H1 (cell line): ENCODE measurements around the gene KCNH1. TPM values are rescaled to one million over a fixed set of nuclear protein-coding genes. Genes with fewer than 3 reads are reported as not detected.

Source experiments
- CTCF ChIA-PET: fragments of 300-600 bp; sonication (Branson Sonifier 250); formaldehyde crosslinking; loops from one replicate; lab custom pipeline; 2021; ENCODE audit not compliant: partially characterized antibody; lab: Charles Lee
- POLR2A ChIA-PET: fragments of 300-600 bp; sonication (Branson Sonifier 250); formaldehyde crosslinking; loops from one replicate; lab custom pipeline; 2021; ENCODE audit warnings: inconsistent platforms; ENCODE audit not compliant: partially characterized antibody; lab: Charles Lee
- DNase-seq, 2 experiments: peaks; one replicate each; pipeline versions ENCODE4 v3.0.0 to v3.0.0-alpha.2; 2010 to 2022; ENCODE audit warnings: low spot score in 2 of 2, low read depth in 1 of 2, mixed read lengths in 1 of 2
- FAIRE-seq: peaks from 2 replicates; lab custom pipeline; 2011; peaks lifted over from hg19 to GRCh38; lab: Jason Lieb, UNC
- H2AFZ ChIP-seq: 2 replicates; pipeline ENCODE4 v1.8.1; 2012; ENCODE audit warnings: low read length, inconsistent platforms
- H2AK5ac ChIP-seq: 2 replicates; pipeline ENCODE4 v1.6.1; 2013; ENCODE audit warnings: low read depth, low read length
- H2BK120ac ChIP-seq: replicated peaks from 2 replicates; pipeline ENCODE3; 2013; ENCODE audit warnings: low read depth, low read length, inconsistent platforms
- H2BK12ac ChIP-seq: 2 replicates; pipeline ENCODE4 v1.6.1; 2013; ENCODE audit warnings: low read depth, low read length
- H2BK15ac ChIP-seq: 2 replicates; pipeline ENCODE4 v1.6.1; 2013; ENCODE audit warnings: low read length
- H2BK20ac ChIP-seq: 2 replicates; pipeline ENCODE4 v1.6.1; 2013; ENCODE audit warnings: low read length
- H2BK5ac ChIP-seq: 2 replicates; pipeline ENCODE4 v1.6.1; 2013; ENCODE audit warnings: low read depth, low read length
- H3K14ac ChIP-seq: 2 replicates; pipeline ENCODE4 v1.6.1; 2013; ENCODE audit warnings: inconsistent platforms; ENCODE audit not compliant: insufficient read length
- H3K18ac ChIP-seq: 2 replicates; pipeline ENCODE4 v1.6.1; 2013; ENCODE audit warnings: low read length; ENCODE audit errors: extremely low read depth
- H3K23ac ChIP-seq: 2 replicates; pipeline ENCODE4 v1.6.1; 2013; ENCODE audit warnings: inconsistent platforms; ENCODE audit not compliant: insufficient read length
- H3K23me2 ChIP-seq: 2 replicates; pipeline ENCODE4 v1.6.1; 2013; ENCODE audit warnings: low read depth, low read length
- H3K27ac ChIP-seq: 2 replicates; pipeline ENCODE4 v1.6.1; 2011; ENCODE audit warnings: low read depth, low read length, inconsistent platforms
- H3K27me3 ChIP-seq, 4 experiments: replicated peaks in 1 of 4; 1 replicate in 1 of 4; 2 replicates in 3 of 4; pipeline versions ENCODE4 v1.6.1 to v1.8.1; 2011 to 2013; ENCODE audit warnings: low read length in 3 of 4, mild to moderate bottlenecking in 3 of 4, inconsistent platforms in 2 of 4, mixed read lengths in 2 of 4, moderate library complexity in 1 of 4; ENCODE audit not compliant: control insufficient read depth in 3 of 4, insufficient read depth in 3 of 4; ENCODE audit errors: extremely low read depth in 1 of 4
- H3K36me3 ChIP-seq, 4 experiments: 2 replicates each; pipeline versions ENCODE4 v1.6.1 to v1.8.1; 2011 to 2013; ENCODE audit warnings: mild to moderate bottlenecking in 4 of 4, low read length in 3 of 4, moderate library complexity in 2 of 4, control low read depth in 1 of 4, inconsistent platforms in 1 of 4; ENCODE audit not compliant: insufficient read depth in 4 of 4, control insufficient read depth in 2 of 4
- H3K4ac ChIP-seq: replicated peaks from 2 replicates; pipeline ENCODE3; 2013; ENCODE audit warnings: low read length, low read depth, mixed read lengths, inconsistent platforms; ENCODE audit not compliant: insufficient read length
- H3K4me1 ChIP-seq, 4 experiments: replicated peaks in 1 of 4; 1 replicate in 1 of 4; 2 replicates in 3 of 4; pipeline versions ENCODE4 v1.6.1 to v1.8.1; 2011 to 2013; ENCODE audit warnings: low read length in 3 of 4, inconsistent platforms in 2 of 4, mixed read lengths in 1 of 4; ENCODE audit not compliant: insufficient read depth in 4 of 4, control insufficient read depth in 3 of 4
- H3K4me2 ChIP-seq, 2 experiments: 2 replicates each; pipeline versions ENCODE4 v1.6.1 to v1.8.1; 2011 to 2013; ENCODE audit warnings: low read depth in 2 of 2, low read length in 2 of 2, control low read depth in 1 of 2, inconsistent platforms in 1 of 2, mild to moderate bottlenecking in 1 of 2; ENCODE audit not compliant: insufficient read depth in 1 of 2
- H3K4me3 ChIP-seq, 4 experiments: fragments of 200-600, 300-600 bp in 1 of 4; sonication (generic), shearing (Covaris generic), sonication (Bioruptor Twin) in 1 of 4; 2 replicates each; pipeline versions ENCODE4 v1.5.1 to v1.8.1; 2011 to 2016; ENCODE audit warnings: low read length in 4 of 4, low read depth in 3 of 4, control low read depth in 2 of 4, inconsistent platforms in 2 of 4, mild to moderate bottlenecking in 2 of 4, mixed read lengths in 1 of 4, moderate library complexity in 1 of 4; ENCODE audit not compliant: insufficient read depth in 2 of 4; ENCODE audit errors: extremely low read depth in 1 of 4
- H3K56ac ChIP-seq: replicated peaks from 2 replicates; pipeline ENCODE3; 2013; ENCODE audit warnings: low read depth, mild to moderate bottlenecking, mixed read lengths, low read length, inconsistent platforms; ENCODE audit not compliant: insufficient read length
- H3K79me1 ChIP-seq: 2 replicates; pipeline ENCODE4 v1.6.1; 2013; ENCODE audit warnings: low read depth, low read length, control low read depth
- H3K79me2 ChIP-seq, 2 experiments: 2 replicates each; pipeline versions ENCODE4 v1.6.1 to v1.8.1; 2012 to 2013; ENCODE audit warnings: low read length in 2 of 2, mild to moderate bottlenecking in 2 of 2, inconsistent platforms in 1 of 2; ENCODE audit not compliant: insufficient read depth in 2 of 2, control insufficient read depth in 1 of 2
- H3K9ac ChIP-seq, 4 experiments: replicated peaks in 1 of 4; 1 replicate in 1 of 4; 2 replicates in 3 of 4; pipeline versions ENCODE4 v1.6.1 to v1.8.1; 2011 to 2013; ENCODE audit warnings: low read depth in 3 of 4, low read length in 3 of 4, control low read depth in 2 of 4, mild to moderate bottlenecking in 2 of 4, moderate library complexity in 2 of 4, inconsistent platforms in 1 of 4; ENCODE audit errors: extremely low read depth in 1 of 4
- H3K9me3 ChIP-seq, 2 experiments: 2 replicates each; pipeline versions ENCODE4 v1.6.1 to v1.8.1; 2012 to 2013; ENCODE audit warnings: mild to moderate bottlenecking in 2 of 2, moderate library complexity in 2 of 2, control low read depth in 1 of 2, inconsistent platforms in 1 of 2, low read depth in 1 of 2, low read length in 1 of 2, mixed read lengths in 1 of 2; ENCODE audit not compliant: insufficient read depth in 2 of 2
- H4K20me1 ChIP-seq, 2 experiments: replicated peaks in 1 of 2; 2 replicates each; pipeline versions ENCODE3 to v1.8.1; 2011 to 2013; ENCODE audit warnings: inconsistent platforms in 2 of 2, low read length in 2 of 2, mild to moderate bottlenecking in 1 of 2; ENCODE audit not compliant: insufficient read depth in 2 of 2, control insufficient read depth in 1 of 2
- H4K5ac ChIP-seq: 2 replicates; pipeline ENCODE4 v1.6.1; 2013; ENCODE audit warnings: low read length, low read depth, mixed read lengths, inconsistent platforms; ENCODE audit not compliant: insufficient read length
- H4K8ac ChIP-seq: 2 replicates; pipeline ENCODE4 v1.8.0; 2013; ENCODE audit warnings: mild to moderate bottlenecking, moderate library complexity, low read length, inconsistent platforms; ENCODE audit not compliant: insufficient read depth; ENCODE audit errors: extremely low read depth
- H4K91ac ChIP-seq: replicated peaks from 2 replicates; pipeline ENCODE3; 2013; ENCODE audit warnings: low read length, mixed read lengths, inconsistent platforms; ENCODE audit not compliant: insufficient read length
- CEBPB ChIP-seq: IDR thresholded peaks from 2 replicates; pipeline ENCODE4 v1.6.1; 2012; ENCODE audit warnings: low read depth, low read length
- E2F6 ChIP-seq: IDR thresholded peaks from 2 replicates; pipeline ENCODE4 v1.6.1; 2012; ENCODE audit warnings: inconsistent platforms
- WGBS, 2 experiments: shearing (Covaris generic) in 1 of 2; methylation state at CpG; one replicate each; pipeline versions ENCODE4 v1.1.6 to v1.1.7; 2013 to 2015; ENCODE audit warnings: low lambda C conversion rate in 2 of 2, mixed read lengths in 2 of 2, inconsistent platforms in 1 of 2, low coverage in 1 of 2, missing lambda C conversion rate in 1 of 2; ENCODE audit not compliant: insufficient replicate concordance in 2 of 2, insufficient coverage in 1 of 2, insufficient read length in 1 of 2; ENCODE audit errors: extremely low coverage in 1 of 2, missing lambda C conversion rate in 1 of 2; 5-methylcytosine and 5-hydroxymethylcytosine counted together
- polyA plus RNA-seq, 7 experiments: library from polyadenylated mRNA; depleted of rRNA in 3 of 7; stranded (reverse) in 5 of 7; unstranded in 2 of 7; fragments of >200 nt in 5 of 7; fragments of 200-250 nt in 2 of 7; gene quantifications; 1 replicate in 5 of 7; 2 replicates in 1 of 7; 4 replicates in 1 of 7; pipeline versions ENCODE4 v1.2.1 to v1.2.3, GENCODE V29; 2011 to 2013; ENCODE audit warnings: missing spikeins in 2 of 7, mixed read lengths in 2 of 7
- total RNA-seq: library from RNA; stranded (reverse); fragmentation: NEBNext Ultra II Directional; extraction: Animal tissue kit (Norgen Biotek cat#: 25700); gene quantifications from 2 replicates; pipeline ENCODE4 v1.2.1, GENCODE V29; 2021
- TF ChIP-seq, protein P1 (sequence below): IDR thresholded peaks from 2 replicates; pipeline ENCODE4 v1.6.1; 2012; ENCODE audit warnings: low read length, inconsistent platforms

Gene KCNH1
- total and polyA plus RNA-seq, 2 of the 8 experiments (the other 6 are each of a cell fraction or from before 2014, with no cell fraction given), result 0.27 to 0.34 TPM

- DNase-seq, result no peak
- Histone ChIP-seq H4K8ac (no peak overlapping the region), H3K4ac (no peak overlapping the region), H3K4me1 (no peaks in the 10 kb centered on the region), H3K4me2 (no peak overlapping the region)
- TF ChIP-seq E2F6 (peak; percentile 41), CEBPB (no peak)
- TF ChIP-seq, protein P1, sequence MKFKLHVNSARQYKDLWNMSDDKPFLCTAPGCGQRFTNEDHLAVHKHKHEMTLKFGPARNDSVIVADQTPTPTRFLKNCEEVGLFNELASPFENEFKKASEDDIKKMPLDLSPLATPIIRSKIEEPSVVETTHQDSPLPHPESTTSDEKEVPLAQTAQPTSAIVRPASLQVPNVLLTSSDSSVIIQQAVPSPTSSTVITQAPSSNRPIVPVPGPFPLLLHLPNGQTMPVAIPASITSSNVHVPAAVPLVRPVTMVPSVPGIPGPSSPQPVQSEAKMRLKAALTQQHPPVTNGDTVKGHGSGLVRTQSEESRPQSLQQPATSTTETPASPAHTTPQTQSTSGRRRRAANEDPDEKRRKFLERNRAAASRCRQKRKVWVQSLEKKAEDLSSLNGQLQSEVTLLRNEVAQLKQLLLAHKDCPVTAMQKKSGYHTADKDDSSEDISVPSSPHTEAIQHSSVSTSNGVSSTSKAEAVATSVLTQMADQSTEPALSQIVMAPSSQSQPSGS, result no peak
- TF ChIP-seq, all 59 proteins: peak for 1
- ChIA-PET CTCF (interaction anchor here (1.3 kb wide), 1 partner anchor 19 kb away, joined by 3 read pairs; no protein-coding TSS in a partner anchor), POLR2A (no interaction called here)
- H4K91ac ChIP-seq, result no peak overlapping the region
- H2BK15ac ChIP-seq, result no peak overlapping the region
- H3K79me2 ChIP-seq, result no peaks in the 10 kb centered on the region
- H3K56ac ChIP-seq, result no peak overlapping the region
- no peaks in the 10 kb centered on the region for H3K27me3 ChIP-seq
- no peaks in the 10 kb centered on the region for H3K9me3 ChIP-seq
- no peak overlapping the region for H2BK20ac ChIP-seq
- no peak overlapping the region for H2BK12ac ChIP-seq
- H3K36me3 ChIP-seq, result no peaks in the 10 kb centered on the region
- no peak overlapping the region for H3K27ac ChIP-seq
- H3K23me2 ChIP-seq, result no peaks in the 10 kb centered on the region
- H2BK5ac ChIP-seq, result no peak overlapping the region
- 93% methylated on average over 8 of the region's 8 CpGs; no CpG with 5 or more reads in 1 of the 2 experiments for WGBS, 2 experiments
- no peak overlapping the region for H4K5ac ChIP-seq
- H3K18ac ChIP-seq, result no peak overlapping the region
- FAIRE-seq, result no peak
- H3K23ac ChIP-seq, result no peak overlapping the region
- H3K9ac ChIP-seq, result no peak overlapping the region
- H2AK5ac ChIP-seq, result no peak overlapping the region
- no peaks in the 10 kb centered on the region for H3K79me1 ChIP-seq
- no peak overlapping the region for H3K14ac ChIP-seq
- no peak overlapping the region for H2AFZ ChIP-seq
- H2BK120ac ChIP-seq, result no peak overlapping the region
- H3K4me3 ChIP-seq, result no peak overlapping the region
- H4K20me1 ChIP-seq, result no peaks in the 10 kb centered on the region
Observed at GRCh38 chr1:210901981-210902770, 231.8 kb downstream of the KCNH1 start.
